GM12891 (cell line): ENCODE data around the gene BMP2.

ENCODE experiments used
- POLR2A ChIP-seq: IDR thresholded peaks from 2 replicates; pipeline ENCODE4 v1.6.1; 2011; ENCODE audit warnings: low read depth, low read length, control low read depth
- POLR2AphosphoS5 ChIP-seq: IDR thresholded peaks from 2 replicates; pipeline ENCODE4 v1.6.1; 2011; ENCODE audit warnings: low read depth, low read length, control low read depth
- SPI1 ChIP-seq: IDR thresholded peaks from 2 replicates; pipeline ENCODE4 v1.6.1; 2011; ENCODE audit warnings: low read depth, low read length, control low read depth
- TAF1 ChIP-seq: IDR thresholded peaks from 2 replicates; pipeline ENCODE4 v1.6.1; 2011; ENCODE audit warnings: low read depth, low read length, control low read depth

DNA sequence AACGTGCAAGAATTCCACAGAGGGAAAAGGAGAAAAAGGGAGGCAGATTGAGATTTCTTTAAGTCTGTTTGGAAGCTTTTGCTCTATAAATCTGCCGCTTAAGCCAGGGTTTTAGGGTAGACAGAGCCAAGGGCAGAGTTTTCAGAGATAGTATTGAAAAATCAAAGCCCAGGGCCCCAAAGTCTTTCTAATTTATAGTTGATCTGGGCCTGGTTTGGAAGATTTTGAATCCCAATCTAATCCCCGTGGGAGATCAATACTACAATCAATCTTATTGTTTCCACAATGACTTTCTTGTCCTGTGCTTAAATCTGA, 3.3 kb downstream of the BMP2 start:
- no peak for TF ChIP-seq POLR2AphosphoS5
- no peak for TF ChIP-seq POLR2A
- TF ChIP-seq SPI1: no peak
- no peak for TF ChIP-seq TAF1
